Neural cell (in vitro differentiated cells): Measurements from ENCODE around the gene PRTN3. TPM values are rescaled to one million over a fixed set of nuclear protein-coding genes. Genes with fewer than 3 reads are reported as not detected.

Source experiments
- H2AFZ ChIP-seq: fragments of 200-600, 300-800 bp; sonication (generic), shearing (Covaris generic); 2 replicates; pipeline ENCODE4 v1.6.0; 2014; ENCODE audit warnings: low read depth, mild to moderate bottlenecking, antibody characterized with exemption, low read length, moderate library complexity
- H3F3A ChIP-seq: fragments of 200-600 bp; shearing (Covaris generic); 2 replicates; pipeline ENCODE4 v1.6.1; 2016; ENCODE audit warnings: mild to moderate bottlenecking, moderate library complexity, mixed read lengths, antibody characterized with exemption, low read length; ENCODE audit not compliant: insufficient read depth, poor library complexity, severe bottlenecking
- H3K27ac ChIP-seq: fragments of 200-600, 300-800 bp; sonication (generic), shearing (Covaris generic); 2 replicates; pipeline ENCODE4 v1.5.1; 2014; ENCODE audit warnings: mild to moderate bottlenecking, low read length, moderate library complexity
- H3K27me3 ChIP-seq: fragments of 300-800, 200-600 bp; sonication (generic), shearing (Covaris generic); 2 replicates; pipeline ENCODE4 v1.6.0; 2014; ENCODE audit warnings: mild to moderate bottlenecking, low read depth, low read length, moderate library complexity; ENCODE audit not compliant: insufficient read depth
- H3K36me3 ChIP-seq: fragments of 300-800, 200-600 bp; sonication (generic), shearing (Covaris generic); 2 replicates; pipeline ENCODE4 v1.5.1; 2014; ENCODE audit warnings: mild to moderate bottlenecking, antibody characterized with exemption, low read length, moderate library complexity; ENCODE audit not compliant: insufficient read depth
- H3K4me2 ChIP-seq: fragments of 300-800, 200-600 bp; sonication (generic), shearing (Covaris generic); 2 replicates; pipeline ENCODE4 v1.6.0; 2014; ENCODE audit warnings: mild to moderate bottlenecking, low read length
- H3K4me3 ChIP-seq: fragments of 300-800, 200-600 bp; sonication (generic), shearing (Covaris generic); 2 replicates; pipeline ENCODE4 v1.5.1; 2014; ENCODE audit warnings: mild to moderate bottlenecking, low read length, moderate library complexity
- H3K79me2 ChIP-seq: fragments of 200-600 bp; shearing (Covaris generic); replicated peaks from 2 replicates; pipeline ENCODE4 v1.6.0; 2014; ENCODE audit warnings: mild to moderate bottlenecking, low read length, moderate library complexity; ENCODE audit not compliant: insufficient read depth
- H3K9ac ChIP-seq: fragments of 300-800, 200-600 bp; sonication (generic), shearing (Covaris generic); 2 replicates; pipeline ENCODE4 v1.6.1; 2016; ENCODE audit warnings: mild to moderate bottlenecking, low read length, mixed read lengths
- H3K9me2 ChIP-seq: fragments of 200-600 bp; shearing (Covaris generic); 2 replicates; pipeline ENCODE4 v1.6.1; 2016; ENCODE audit warnings: mild to moderate bottlenecking, low read length, mixed read lengths; ENCODE audit not compliant: insufficient read depth
- H3K9me3 ChIP-seq: fragments of 200-600, 300-800 bp; sonication (generic), shearing (Covaris generic); 2 replicates; pipeline ENCODE4 v1.6.1; 2016; ENCODE audit warnings: mild to moderate bottlenecking, mixed run types, low read length, moderate library complexity, mixed read lengths
- H4K20me1 ChIP-seq: fragments of 200-600 bp; shearing (Covaris generic); 2 replicates; pipeline ENCODE4 v1.6.1; 2016; ENCODE audit warnings: mild to moderate bottlenecking, mixed run types; ENCODE audit not compliant: insufficient read depth
- CTCF ChIP-seq: fragments of 450-650 bp; IDR thresholded peaks from 2 replicates; pipeline ENCODE4 v1.5.1; 2014; ENCODE audit warnings: antibody characterized with exemption, mild to moderate bottlenecking, moderate library complexity; ENCODE audit not compliant: poor library complexity, severe bottlenecking
- EP300 ChIP-seq: fragments of 450-650 bp; conservative IDR thresholded peaks from 2 replicates; pipeline ENCODE4 v1.6.1; 2014; ENCODE audit warnings: antibody characterized with exemption, mild to moderate bottlenecking, moderate library complexity; ENCODE audit not compliant: poor library complexity, severe bottlenecking
- POLR2AphosphoS5 ChIP-seq: IDR thresholded peaks from 2 replicates; pipeline ENCODE4 v1.6.1; 2012
- SMC3 ChIP-seq: fragments of 450-650 bp; conservative IDR thresholded peaks from 2 replicates; pipeline ENCODE4 v1.6.1; 2014; ENCODE audit warnings: antibody characterized with exemption, mild to moderate bottlenecking, moderate library complexity; ENCODE audit not compliant: poor library complexity
- polyA plus RNA-seq: library from polyadenylated mRNA; depleted of rRNA; stranded (reverse); fragments of >200 nt; gene quantifications from 2 replicates; pipeline ENCODE4 v1.2.3, GENCODE V29; 2014
- TF ChIP-seq, protein P1 (sequence below): IDR thresholded peaks from 2 replicates; pipeline ENCODE4 v1.6.1; 2012; ENCODE audit warnings: borderline replicate concordance

PRTN3 gene
- polyA plus RNA-seq, 1 donor from 2014 or later = not detected

GRCh38 chr19:821825-822503 is 18.8 kb upstream of the PRTN3 start, which contains the start of gene PLPPR3:
PLPPR3 (minus strand) TSS chr19:821955; CDS start chr19:821559, 396 bp downstream.
- Histone ChIP-seq H2AFZ (peak within 1 kb of the TSS; percentile 27), H3K4me2 (no peak within 1 kb of the TSS), H3K4me3 (peak within 1 kb of the TSS; percentile 75), H3K36me3 (no peaks in the 10 kb centered on the region), H3K27me3 (no peaks in the 10 kb centered on the region), H3F3A (no peaks in the 10 kb centered on the region), H4K20me1 (no peaks in the 10 kb centered on the region), H3K9me2 (no peaks in the 10 kb centered on the region), H3K9me3 (no peaks in the 10 kb centered on the region), H3K9ac (peak within 1 kb of the TSS; percentile 88), H3K79me2 (peaks cover 42% of the 10 kb centered on the region), H3K27ac (peak within 1 kb of the TSS; percentile 90)
- TF ChIP-seq, protein P1, sequence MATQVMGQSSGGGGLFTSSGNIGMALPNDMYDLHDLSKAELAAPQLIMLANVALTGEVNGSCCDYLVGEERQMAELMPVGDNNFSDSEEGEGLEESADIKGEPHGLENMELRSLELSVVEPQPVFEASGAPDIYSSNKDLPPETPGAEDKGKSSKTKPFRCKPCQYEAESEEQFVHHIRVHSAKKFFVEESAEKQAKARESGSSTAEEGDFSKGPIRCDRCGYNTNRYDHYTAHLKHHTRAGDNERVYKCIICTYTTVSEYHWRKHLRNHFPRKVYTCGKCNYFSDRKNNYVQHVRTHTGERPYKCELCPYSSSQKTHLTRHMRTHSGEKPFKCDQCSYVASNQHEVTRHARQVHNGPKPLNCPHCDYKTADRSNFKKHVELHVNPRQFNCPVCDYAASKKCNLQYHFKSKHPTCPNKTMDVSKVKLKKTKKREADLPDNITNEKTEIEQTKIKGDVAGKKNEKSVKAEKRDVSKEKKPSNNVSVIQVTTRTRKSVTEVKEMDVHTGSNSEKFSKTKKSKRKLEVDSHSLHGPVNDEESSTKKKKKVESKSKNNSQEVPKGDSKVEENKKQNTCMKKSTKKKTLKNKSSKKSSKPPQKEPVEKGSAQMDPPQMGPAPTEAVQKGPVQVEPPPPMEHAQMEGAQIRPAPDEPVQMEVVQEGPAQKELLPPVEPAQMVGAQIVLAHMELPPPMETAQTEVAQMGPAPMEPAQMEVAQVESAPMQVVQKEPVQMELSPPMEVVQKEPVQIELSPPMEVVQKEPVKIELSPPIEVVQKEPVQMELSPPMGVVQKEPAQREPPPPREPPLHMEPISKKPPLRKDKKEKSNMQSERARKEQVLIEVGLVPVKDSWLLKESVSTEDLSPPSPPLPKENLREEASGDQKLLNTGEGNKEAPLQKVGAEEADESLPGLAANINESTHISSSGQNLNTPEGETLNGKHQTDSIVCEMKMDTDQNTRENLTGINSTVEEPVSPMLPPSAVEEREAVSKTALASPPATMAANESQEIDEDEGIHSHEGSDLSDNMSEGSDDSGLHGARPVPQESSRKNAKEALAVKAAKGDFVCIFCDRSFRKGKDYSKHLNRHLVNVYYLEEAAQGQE = no peak
- peak; percentile 40 for TF ChIP-seq POLR2AphosphoS5

DNA sequence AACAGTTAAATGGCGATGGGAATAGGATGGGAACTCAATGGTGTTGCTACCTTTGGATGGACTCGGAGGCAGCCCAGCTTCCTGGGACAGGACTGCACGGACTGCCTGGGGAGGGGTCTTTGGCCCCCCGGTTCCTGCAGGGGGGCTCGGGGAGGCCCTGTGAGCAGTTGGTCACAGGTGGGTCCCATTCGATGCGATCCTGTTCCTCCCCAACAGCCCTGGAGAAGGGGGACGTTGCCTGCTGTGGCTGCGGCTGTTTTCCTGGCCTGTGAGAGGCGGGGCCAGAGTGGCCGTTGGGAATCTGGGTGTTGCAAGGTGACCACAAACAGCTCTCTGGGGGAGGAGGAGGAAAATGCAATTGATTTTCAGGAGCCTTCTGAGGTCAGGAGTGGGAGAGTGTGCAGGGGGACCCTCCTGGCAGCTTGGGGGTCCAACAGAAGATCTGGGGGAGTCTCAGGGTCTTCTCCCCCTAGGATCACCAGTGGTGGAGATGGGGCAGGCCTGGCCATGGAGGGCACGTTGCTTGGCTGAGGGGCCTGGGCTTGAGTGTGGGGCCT is 17.2 kb upstream of the PRTN3 start:
- Histone ChIP-seq H2AFZ (no peak overlapping the region), H3K9me3 (no peaks in the 10 kb centered on the region), H3K36me3 (no peaks in the 10 kb centered on the region), H4K20me1 (no peaks in the 10 kb centered on the region), H3K27me3 (no peaks in the 10 kb centered on the region), H3K9me2 (no peaks in the 10 kb centered on the region), H3K4me3 (no peak overlapping the region), H3K9ac (peak overlapping the region; percentile 29), H3K4me2 (no peak overlapping the region), H3K79me2 (peaks cover 31% of the 10 kb centered on the region), H3K27ac (no peak overlapping the region), H3F3A (no peaks in the 10 kb centered on the region)
- TF ChIP-seq EP300 = no peak

GRCh38 chr19:824885-825284 is 15.9 kb upstream of the PRTN3 start:
- peaks cover 25% of the 10 kb centered on the region for H3K79me2 ChIP-seq
- H2AFZ ChIP-seq = no peak overlapping the region
- no peak overlapping the region for H3K4me2 ChIP-seq
- no peaks in the 10 kb centered on the region for H3K27me3 ChIP-seq
- H3K9me2 ChIP-seq = no peaks in the 10 kb centered on the region
- TF ChIP-seq CTCF (no peak), SMC3 (no peak), POLR2AphosphoS5 (no peak)
- TF ChIP-seq, protein P1 = no peak
- H3F3A ChIP-seq = no peaks in the 10 kb centered on the region
- H3K27ac ChIP-seq = no peak overlapping the region
- no peak overlapping the region for H3K9ac ChIP-seq
- no peaks in the 10 kb centered on the region for H3K9me3 ChIP-seq
- H3K36me3 ChIP-seq = no peaks in the 10 kb centered on the region
- H4K20me1 ChIP-seq = no peaks in the 10 kb centered on the region
- H3K4me3 ChIP-seq = no peak overlapping the region
